K562 (cell line): Measurements from ENCODE around the gene CASKIN2. TPM values are rescaled to one million over a fixed set of nuclear protein-coding genes. Genes with fewer than 3 reads are reported as not detected.

Experiments
- CC2D1A ChIP-seq: fragments of 450-650 bp; IDR thresholded peaks from 2 replicates; pipeline ENCODE4 v1.6.1; 2017; ENCODE audit warnings: mild to moderate bottlenecking
- ZBTB40 ChIP-seq, 2 experiments: fragments of 450-650 bp in 1 of 2; sonication (generic) in 1 of 2; formaldehyde crosslinking in 1 of 2; IDR thresholded peaks; 2 replicates each; pipeline versions ENCODE4 v1.7.1 to v1.9.0; 2016 to 2022; ENCODE audit warnings: inconsistent platforms in 1 of 2, mild to moderate bottlenecking in 1 of 2, missing genetic modification reagents in 1 of 2
- ZNF354B ChIP-seq: fragments of 250-450 bp; sonication (Bioruptor Pico); IDR thresholded peaks from 2 replicates; pipeline ENCODE4 v1.4.0; 2020
- polyA plus RNA-seq, 8 experiments: library from polyadenylated mRNA; depleted of rRNA in 4 of 8; stranded (reverse) in 5 of 8; unstranded in 3 of 8; fragments of >200 nt; fragmentation: Nextera tagmentation in 2 of 8; fragmentation: Illumina TruSeq in 1 of 8; extraction: Ambion mirVana in 2 of 8; extraction: Trizol in 1 of 8; gene quantifications; 2 replicates each; pipeline versions ENCODE4 v1.2.1 to v1.2.3, GENCODE V29; 2011 to 2014; ENCODE audit warnings: inconsistent platforms in 1 of 8, missing spikeins in 1 of 8
- total RNA-seq, 7 experiments: library from RNA; depleted of rRNA in 6 of 7; stranded (reverse); fragments of >200 nt in 6 of 7; fragmentation: Illumina TruSeq in 2 of 7; extraction: Trizol in 2 of 7; gene quantifications; 2 replicates each; pipeline versions ENCODE4 v1.2.1 to v1.2.3, GENCODE V29; 2011 to 2021; ENCODE audit warnings: low replicate concordance in 1 of 7

CASKIN2 gene
- total and polyA plus RNA-seq, 9 of the 15 experiments (the other 6 are each of a cell fraction or from before 2014, with no cell fraction given): 0.01 to 12.2 (median 2.1) TPM

GRCh38 chr17:75473246-75473645, 42.1 kb downstream of the CASKIN2 start (continued):
- TF ChIP-seq ZBTB40 (IDR thresholded peaks at IDR 0.05) (no peak), ZBTB40 (CRISPR knock-in tag; IDR thresholded peaks at IDR 0.05) (no peak), CC2D1A (no peak), ZNF354B (CRISPR knock-in tag) (no peak)
